ENCODE measurements around the gene EIF2B2. TPM values are rescaled to one million over a fixed set of nuclear protein-coding genes. Genes with fewer than 3 reads are reported as not detected.

Gene EIF2B2
- polyA plus RNA-seq, 1 experiment: 78.0 TPM

- POLR2A ChIA-PET: no interaction called here
Measured at GRCh38 chr14:74973003-74973653, 29.6 kb upstream of the EIF2B2 start.

GRCh38 chr14:74973905-74974363, 28.8 kb upstream of the EIF2B2 start:
- no peaks in the 10 kb centered on the region for H3K27me3 ChIP-seq (ENCODE audit: control insufficient read depth, insufficient read depth, low read length)
- DNase-seq (ENCODE audit: low read depth): no peak
- CTCF ChIA-PET: interaction anchor here (1.0 to 1.8 kb wide), 2 partner anchors 110 to 115 kb away, joined by 3 to 4 read pairs; no protein-coding TSS in a partner anchor
- TF ChIP-seq, protein P1, sequence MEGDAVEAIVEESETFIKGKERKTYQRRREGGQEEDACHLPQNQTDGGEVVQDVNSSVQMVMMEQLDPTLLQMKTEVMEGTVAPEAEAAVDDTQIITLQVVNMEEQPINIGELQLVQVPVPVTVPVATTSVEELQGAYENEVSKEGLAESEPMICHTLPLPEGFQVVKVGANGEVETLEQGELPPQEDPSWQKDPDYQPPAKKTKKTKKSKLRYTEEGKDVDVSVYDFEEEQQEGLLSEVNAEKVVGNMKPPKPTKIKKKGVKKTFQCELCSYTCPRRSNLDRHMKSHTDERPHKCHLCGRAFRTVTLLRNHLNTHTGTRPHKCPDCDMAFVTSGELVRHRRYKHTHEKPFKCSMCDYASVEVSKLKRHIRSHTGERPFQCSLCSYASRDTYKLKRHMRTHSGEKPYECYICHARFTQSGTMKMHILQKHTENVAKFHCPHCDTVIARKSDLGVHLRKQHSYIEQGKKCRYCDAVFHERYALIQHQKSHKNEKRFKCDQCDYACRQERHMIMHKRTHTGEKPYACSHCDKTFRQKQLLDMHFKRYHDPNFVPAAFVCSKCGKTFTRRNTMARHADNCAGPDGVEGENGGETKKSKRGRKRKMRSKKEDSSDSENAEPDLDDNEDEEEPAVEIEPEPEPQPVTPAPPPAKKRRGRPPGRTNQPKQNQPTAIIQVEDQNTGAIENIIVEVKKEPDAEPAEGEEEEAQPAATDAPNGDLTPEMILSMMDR (IDR thresholded peaks at IDR 0.05; ENCODE audit: insufficient read depth, low read depth, low read length): no peak
- no peak overlapping the region for H3K4me3 ChIP-seq (ENCODE audit: low read depth, low read length)
- POLR2A ChIA-PET: no interaction called here
- no peaks in the 10 kb centered on the region for H3K36me3 ChIP-seq (ENCODE audit: control insufficient read depth, insufficient read depth, low read length)

More at GRCh38 chr14:74973003-74973653, 29.6 kb upstream of the EIF2B2 start:
- CTCF ChIA-PET: interaction anchor here (1.8 kb wide), 1 partner anchor 115 kb away, joined by 4 read pairs; no protein-coding TSS in a partner anchor
- DNase-seq (ENCODE audit: low read depth): no peak
- TF ChIP-seq, protein P1 (IDR thresholded peaks at IDR 0.05; ENCODE audit: insufficient read depth, low read depth, low read length): no peak
- H3K27me3 ChIP-seq (ENCODE audit: control insufficient read depth, insufficient read depth, low read length): no peaks in the 10 kb centered on the region
- no peak overlapping the region for H3K4me3 ChIP-seq (ENCODE audit: low read depth, low read length)
- H3K36me3 ChIP-seq (ENCODE audit: control insufficient read depth, insufficient read depth, low read length): no peaks in the 10 kb centered on the region

GRCh38 chr14:74974364-74975058, 28.2 kb upstream of the EIF2B2 start:
- CTCF ChIA-PET: interaction anchor here (1.0 to 1.2 kb wide), 2 partner anchors 10 to 109 kb away, joined by 3 read pairs; no protein-coding TSS in a partner anchor
- POLR2A ChIA-PET: no interaction called here
- Histone ChIP-seq H3K36me3 (ENCODE audit: control insufficient read depth, insufficient read depth, low read length) (no peaks in the 10 kb centered on the region), H3K4me3 (ENCODE audit: low read depth, low read length) (no peak overlapping the region), H3K27me3 (ENCODE audit: control insufficient read depth, insufficient read depth, low read length) (no peaks in the 10 kb centered on the region)
- TF ChIP-seq, protein P1 (IDR thresholded peaks at IDR 0.05; ENCODE audit: insufficient read depth, low read depth, low read length): no peak
- no peak for DNase-seq (ENCODE audit: low read depth)

GRCh38 chr14:74975059-74975810, 27.5 kb upstream of the EIF2B2 start:
- H3K4me3 ChIP-seq (ENCODE audit: low read depth, low read length): no peak overlapping the region
- H3K27me3 ChIP-seq (ENCODE audit: control insufficient read depth, insufficient read depth, low read length): no peaks in the 10 kb centered on the region
- ChIA-PET POLR2A (no interaction called here), CTCF (interaction anchor here (1.2 kb wide), 1 partner anchor 9 kb away, joined by 3 read pairs; no protein-coding TSS in a partner anchor)
- DNase-seq (ENCODE audit: low read depth): no peak
- TF ChIP-seq, protein P1 (IDR thresholded peaks at IDR 0.05; ENCODE audit: insufficient read depth, low read depth, low read length): no peak
- no peaks in the 10 kb centered on the region for H3K36me3 ChIP-seq (ENCODE audit: control insufficient read depth, insufficient read depth, low read length)

All from BJ (cell line).